GM18505 (cell line): ENCODE data around the gene MYO1F.
"Not testable (repeated sequence)": the region's sequence is repeated elsewhere in the genome, so short reads cannot be mapped to it uniquely, and the experiment has no call there.

Experiments used
- ATAC-seq: cut with Tn5 transposase; IDR thresholded peaks from one replicate; pipeline ENCODE4 v1.9.1; 2021; ENCODE audit not compliant: unreplicated experiment
- POLR2A ChIP-seq: IDR thresholded peaks from 4 replicates; pipeline ENCODE4 v1.6.1; 2011; ENCODE audit warnings: borderline replicate concordance; ENCODE audit not compliant: insufficient read depth, insufficient read length; ENCODE audit errors: extremely low read depth

The MYO1F gene

GRCh38 chr19:8567522-8568172 lies 9.6 kb downstream of the MYO1F start:
- TF ChIP-seq POLR2A = no peak
- ATAC-seq = no peak

DNA sequence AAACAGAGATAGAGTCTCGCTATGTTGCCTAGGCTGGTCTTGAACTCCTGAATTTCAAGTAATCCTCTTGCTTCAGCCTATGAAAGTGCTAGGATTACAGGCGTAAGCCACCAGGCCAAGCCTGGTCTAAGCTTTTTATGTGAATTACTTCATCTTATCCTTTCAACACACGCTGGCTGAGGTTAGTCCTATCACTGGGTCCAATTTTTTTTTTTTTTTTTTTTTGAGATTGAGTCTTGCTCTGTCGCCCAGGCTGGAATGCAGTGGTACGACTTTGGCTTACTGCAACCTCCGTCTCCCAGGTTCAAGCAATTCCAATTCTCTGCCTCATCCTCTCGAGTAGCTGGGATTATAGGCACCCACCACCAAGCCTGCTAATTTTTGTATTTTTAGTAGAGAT lies 10.4 kb downstream of the MYO1F start:
- no peak for TF ChIP-seq POLR2A
- ATAC-seq = no peak

GRCh38 chr19:8564866-8565265 lies 12.4 kb downstream of the MYO1F start:
- not testable (repeated sequence) for ATAC-seq

DNA sequence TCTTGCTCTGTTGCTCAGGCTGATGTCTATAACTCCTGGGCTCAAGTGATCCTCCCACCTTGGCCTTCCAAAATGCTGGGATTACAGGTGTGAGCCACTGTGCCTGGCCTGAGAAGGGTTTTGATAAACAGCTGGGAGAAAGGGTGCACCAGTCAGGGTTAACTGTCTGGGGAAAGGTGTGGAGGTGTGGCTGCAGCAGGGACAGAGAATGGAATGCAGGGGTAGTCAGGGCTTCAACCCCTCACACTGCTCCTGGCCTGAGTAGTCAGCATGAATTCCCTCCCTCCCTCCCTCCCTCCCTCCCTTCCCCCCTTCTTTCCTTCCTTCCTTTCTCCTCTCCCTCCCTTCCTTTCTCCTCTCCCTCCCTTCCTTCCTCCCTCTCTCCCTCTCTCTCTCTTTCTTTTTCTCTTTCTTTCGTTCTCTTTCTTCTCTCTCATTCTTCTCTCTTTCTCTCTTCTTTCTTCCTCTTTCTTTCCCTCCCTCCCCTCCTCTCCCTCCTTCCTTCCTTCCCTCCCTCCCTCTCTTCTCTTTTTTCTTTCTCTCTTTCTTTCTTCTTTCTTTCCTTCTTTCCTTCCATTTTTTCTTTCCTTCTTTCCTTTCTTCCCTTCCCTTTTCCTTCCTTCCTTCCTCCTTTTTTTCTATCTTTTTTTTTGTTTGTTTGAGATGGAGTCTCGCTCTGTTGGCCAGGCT lies 16.0 kb downstream of the MYO1F start:
- TF ChIP-seq POLR2A = no peak
- no peak for ATAC-seq

GRCh38 chr19:8558325-8558724 lies 18.9 kb downstream of the MYO1F start:
- no peak for TF ChIP-seq POLR2A
- ATAC-seq = no peak

DNA sequence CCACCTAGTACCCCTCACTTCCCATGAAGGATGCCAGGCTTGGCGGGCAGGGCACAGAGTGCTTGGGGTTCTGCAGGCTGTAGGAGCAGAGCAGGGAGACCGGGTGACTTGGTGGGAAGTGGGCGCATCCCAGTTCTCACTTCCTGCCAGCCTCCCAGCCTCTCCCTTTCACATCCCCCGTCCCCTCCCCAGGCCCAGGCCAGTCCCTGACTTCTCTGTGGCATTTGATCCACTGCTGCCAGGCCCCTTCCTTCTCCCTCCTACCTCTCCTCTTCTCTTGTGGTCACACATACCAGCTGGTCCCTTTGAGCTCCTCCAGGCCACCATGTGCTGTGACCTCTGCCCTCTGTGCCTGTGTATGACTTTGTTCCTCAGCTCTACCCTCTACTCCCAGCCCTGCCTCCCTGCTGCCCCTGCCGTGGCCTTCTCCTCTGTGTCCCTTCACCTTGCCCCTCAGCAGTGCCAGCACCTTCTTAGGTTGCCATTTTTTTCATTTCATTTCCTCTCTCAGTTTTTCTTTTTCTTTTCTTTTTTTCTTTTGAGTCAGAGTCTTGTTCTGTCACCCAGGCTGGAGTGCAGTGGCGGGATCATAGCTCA lies 19.5 kb downstream of the MYO1F start:
- no peak for ATAC-seq

DNA sequence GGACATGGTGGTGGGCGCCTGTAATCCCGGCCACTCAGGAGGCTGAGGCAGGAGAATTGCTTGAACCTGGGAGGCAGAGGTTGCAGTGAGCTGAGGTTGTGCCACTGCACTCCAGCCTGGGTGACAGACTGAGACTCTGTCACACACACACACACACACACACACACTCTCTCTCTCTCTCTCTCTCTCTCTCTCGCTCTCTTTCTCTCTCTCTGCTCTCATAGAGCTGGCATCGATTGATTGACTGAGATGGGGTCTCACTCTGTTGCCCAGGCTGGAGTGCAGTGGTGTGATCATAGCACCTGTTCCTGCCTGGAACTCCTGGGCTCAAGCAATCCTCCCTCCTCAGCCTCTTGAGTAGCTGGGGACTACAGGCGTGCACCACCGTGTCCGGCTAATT lies 23.5 kb downstream of the MYO1F start:
- not testable (repeated sequence) for ATAC-seq

More for the DNA sequence above, 19.5 kb downstream of the MYO1F start:
- no peak for TF ChIP-seq POLR2A

- TF ChIP-seq POLR2A = no peak
- ATAC-seq = no peak
Measured at GRCh38 chr19:8552810-8553209, 24.4 kb downstream of the MYO1F start.

DNA sequence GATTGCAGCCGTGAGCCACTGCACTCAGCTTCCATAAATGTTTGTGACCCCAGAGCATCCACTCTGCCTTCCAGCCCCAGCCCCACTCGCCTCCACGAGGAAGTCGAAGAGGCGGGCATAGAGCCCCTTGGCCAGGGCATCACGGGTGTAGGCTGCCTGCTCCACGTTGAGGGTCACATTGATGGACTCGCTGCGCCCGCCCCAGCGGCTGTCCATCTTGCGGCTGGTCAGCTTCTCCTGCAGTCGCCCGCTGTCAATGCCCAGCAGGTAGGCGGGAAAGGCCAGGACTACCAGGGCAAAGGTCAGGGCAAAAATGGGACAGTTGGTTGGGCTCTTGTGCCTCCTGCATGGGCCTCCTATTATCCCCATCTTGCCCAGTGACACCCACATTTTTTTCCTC lies 27.2 kb downstream of the MYO1F start:
- ATAC-seq = no peak
- no peak for TF ChIP-seq POLR2A

- no peak for ATAC-seq
- TF ChIP-seq POLR2A = no peak
Measured at GRCh38 chr19:8545743-8546142, 31.5 kb downstream of the MYO1F start.

DNA sequence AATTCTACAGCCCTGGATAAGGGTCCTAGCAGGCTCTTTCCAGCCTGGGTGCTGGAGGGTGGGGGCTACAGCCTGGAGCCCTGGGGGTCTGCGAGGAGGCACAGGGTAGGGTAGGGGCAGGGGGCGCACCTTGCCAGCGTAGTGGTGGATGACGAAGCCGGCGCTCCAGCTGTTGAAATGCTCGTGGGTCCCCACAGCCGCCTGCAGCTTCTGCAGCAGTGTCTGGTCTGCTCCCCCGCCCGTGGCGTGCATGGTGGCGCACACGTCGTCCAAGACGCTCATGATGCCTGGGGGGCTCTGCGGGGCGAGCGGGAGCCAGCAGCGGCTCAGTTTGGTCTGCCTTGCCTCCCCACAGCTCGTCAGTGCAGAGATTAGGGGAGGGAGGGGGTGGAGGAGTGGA lies 33.1 kb downstream of the MYO1F start:
- no peak for ATAC-seq
- no peak for TF ChIP-seq POLR2A

- TF ChIP-seq POLR2A = no peak
- ATAC-seq = no peak
Measured at GRCh38 chr19:8539621-8540149, 37.6 kb downstream of the MYO1F start.

DNA sequence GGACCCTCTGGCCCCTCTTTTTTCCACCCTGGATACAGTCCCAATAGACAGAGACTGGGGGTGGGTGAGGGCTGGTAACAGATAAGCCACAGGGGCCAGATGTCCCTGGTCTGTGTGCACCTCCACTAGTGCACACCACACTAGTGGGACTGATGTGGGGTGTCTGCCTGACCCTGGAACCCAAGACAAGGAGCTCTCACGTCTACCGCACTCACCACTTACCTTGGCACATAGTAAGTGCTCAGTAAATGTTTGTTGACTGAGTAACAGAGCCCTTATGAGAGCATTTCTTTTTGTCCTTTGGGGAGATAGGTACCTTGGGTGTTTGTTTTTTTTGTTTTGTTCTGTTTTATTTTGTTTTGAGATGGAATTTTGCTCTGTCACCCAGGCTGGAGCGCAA lies 40.1 kb downstream of the MYO1F start:
- no peak for ATAC-seq
- TF ChIP-seq POLR2A = no peak

DNA sequence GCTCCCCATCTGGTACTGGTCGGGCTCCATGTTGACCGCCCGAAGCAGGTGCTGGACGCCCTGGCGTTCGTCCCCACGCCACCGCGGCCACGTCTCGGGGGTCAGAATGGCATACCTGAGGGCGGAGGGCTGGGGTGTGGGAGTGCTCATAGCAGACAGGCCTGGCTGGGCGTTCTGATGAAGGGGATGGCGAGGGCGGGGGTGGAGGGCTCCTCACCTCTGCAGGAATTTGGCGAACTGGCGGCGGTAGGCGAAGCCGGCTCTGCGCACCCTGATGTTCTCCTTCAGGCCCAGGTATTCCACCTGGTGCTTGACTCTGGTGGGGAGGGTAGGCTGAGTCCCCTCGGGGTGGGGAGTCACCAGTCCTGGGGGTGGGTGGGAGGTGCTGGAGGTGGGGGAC lies 41.0 kb downstream of the MYO1F start:
- TF ChIP-seq POLR2A = no peak
- no peak for ATAC-seq
